K562 (cell line): Measurements from ENCODE around the gene SAP30L. TPM values are rescaled to one million over a fixed set of nuclear protein-coding genes. Genes with fewer than 3 reads are reported as not detected.

Source experiments
- CC2D1A ChIP-seq: fragments of 450-650 bp; IDR thresholded peaks from 2 replicates; pipeline ENCODE4 v1.6.1; 2017; ENCODE audit warnings: mild to moderate bottlenecking
- CREB1 ChIP-seq, 2 experiments: sonication (generic) in 1 of 2; formaldehyde crosslinking in 1 of 2; IDR thresholded peaks; 2 replicates each; pipeline versions ENCODE4 v1.6.1 to v1.8.0; 2012 to 2022; ENCODE audit warnings: inconsistent platforms in 1 of 2, mild to moderate bottlenecking in 1 of 2, missing genetic modification reagents in 1 of 2, moderate library complexity in 1 of 2
- CREM ChIP-seq: IDR thresholded peaks from 2 replicates; pipeline ENCODE4 v1.6.1; 2014; ENCODE audit warnings: antibody characterized with exemption, low read depth
- CXXC5 ChIP-seq: fragments of 250-450 bp; sonication (Bioruptor Pico); IDR thresholded peaks from 2 replicates; pipeline ENCODE4 v1.8.0; 2022; ENCODE audit warnings: inconsistent platforms, mild to moderate bottlenecking, moderate library complexity
- GABPA ChIP-seq: fragments of 200-800 bp; sonication (Bioruptor generic); conservative IDR thresholded peaks from 2 replicates; pipeline ENCODE4 v1.6.1; 2016; ENCODE audit warnings: low read depth, missing genetic modification characterization, missing compliant biosample characterization
- KAT2B ChIP-seq: IDR thresholded peaks from one replicate; pipeline ENCODE4 v1.6.1; 2012; ENCODE audit warnings: low read depth, mild to moderate bottlenecking, control low read depth, inconsistent platforms, low read length, moderate library complexity
- MCM5 ChIP-seq: fragments of 450-650 bp; IDR thresholded peaks from 2 replicates; pipeline ENCODE4 v1.6.1; 2016; ENCODE audit warnings: low read depth
- PHF21A ChIP-seq: fragments of 450-650 bp; IDR thresholded peaks from 2 replicates; pipeline ENCODE4 v1.6.1; 2017; ENCODE audit warnings: low read depth, borderline replicate concordance
- TAL1 ChIP-seq: fragments of 450-650 bp; IDR thresholded peaks from 2 replicates; pipeline ENCODE4 v1.6.1; 2016; ENCODE audit warnings: mild to moderate bottlenecking
- USF2 ChIP-seq: sonication (generic); formaldehyde crosslinking; IDR thresholded peaks from 2 replicates; pipeline ENCODE4 v1.5.0; 2020; ENCODE audit warnings: missing genetic modification reagents
- ZBTB17 ChIP-seq: fragments of 450-650 bp; formaldehyde crosslinking; IDR thresholded peaks from 2 replicates; pipeline ENCODE4 v1.4.0; 2020; ENCODE audit warnings: mild to moderate bottlenecking
- polyA plus RNA-seq, 8 experiments: library from polyadenylated mRNA; depleted of rRNA in 4 of 8; stranded (reverse) in 5 of 8; unstranded in 3 of 8; fragments of >200 nt; fragmentation: Nextera tagmentation in 2 of 8; fragmentation: Illumina TruSeq in 1 of 8; extraction: Ambion mirVana in 2 of 8; extraction: Trizol in 1 of 8; gene quantifications; 2 replicates each; pipeline versions ENCODE4 v1.2.1 to v1.2.3, GENCODE V29; 2011 to 2014; ENCODE audit warnings: inconsistent platforms in 1 of 8, missing spikeins in 1 of 8
- total RNA-seq, 7 experiments: library from RNA; depleted of rRNA in 6 of 7; stranded (reverse); fragments of >200 nt in 6 of 7; fragmentation: Illumina TruSeq in 2 of 7; extraction: Trizol in 2 of 7; gene quantifications; 2 replicates each; pipeline versions ENCODE4 v1.2.1 to v1.2.3, GENCODE V29; 2011 to 2021; ENCODE audit warnings: low replicate concordance in 1 of 7
- TF ChIP-seq, protein P1 (sequence below): fragments of 450-650 bp; formaldehyde crosslinking; IDR thresholded peaks from 2 replicates; pipeline ENCODE4 v1.4.0; 2020; ENCODE audit warnings: mild to moderate bottlenecking, moderate library complexity
- TF ChIP-seq, protein P2 (sequence below): fragments of 450-650 bp; IDR thresholded peaks from 2 replicates; pipeline ENCODE4 v1.7.0; 2016; ENCODE audit warnings: borderline replicate concordance
- TF ChIP-seq, protein P3 (sequence below), 2 experiments: fragments of 450-650 bp; formaldehyde crosslinking in 1 of 2; IDR thresholded peaks; 2 replicates each; pipeline versions ENCODE4 v1.4.0 to v1.6.1; 2014 to 2020; ENCODE audit warnings: mild to moderate bottlenecking in 2 of 2, borderline replicate concordance in 1 of 2, low read depth in 1 of 2

SAP30L gene
- total and polyA plus RNA-seq, 9 of the 15 experiments (the other 6 are each of a cell fraction or from before 2014, with no cell fraction given) = 5.1 to 33.6 (median 28.1) TPM

- TF ChIP-seq, protein P1, sequence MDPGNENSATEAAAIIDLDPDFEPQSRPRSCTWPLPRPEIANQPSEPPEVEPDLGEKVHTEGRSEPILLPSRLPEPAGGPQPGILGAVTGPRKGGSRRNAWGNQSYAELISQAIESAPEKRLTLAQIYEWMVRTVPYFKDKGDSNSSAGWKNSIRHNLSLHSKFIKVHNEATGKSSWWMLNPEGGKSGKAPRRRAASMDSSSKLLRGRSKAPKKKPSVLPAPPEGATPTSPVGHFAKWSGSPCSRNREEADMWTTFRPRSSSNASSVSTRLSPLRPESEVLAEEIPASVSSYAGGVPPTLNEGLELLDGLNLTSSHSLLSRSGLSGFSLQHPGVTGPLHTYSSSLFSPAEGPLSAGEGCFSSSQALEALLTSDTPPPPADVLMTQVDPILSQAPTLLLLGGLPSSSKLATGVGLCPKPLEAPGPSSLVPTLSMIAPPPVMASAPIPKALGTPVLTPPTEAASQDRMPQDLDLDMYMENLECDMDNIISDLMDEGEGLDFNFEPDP (CRISPR knock-in tag) = no peak
- TF ChIP-seq GABPA (tag) (no peak), KAT2B (no peak), USF2 (no peak), CC2D1A (peak; percentile 68; the same call in 1 of the 2 replicates), CREM (peak; percentile 66), MCM5 (no peak), ZBTB17 (CRISPR knock-in tag) (no peak), TAL1 (no peak), CXXC5 (peak; percentile 42; the same call in 1 of the 2 replicates), PHF21A (no peak), CREB1 (IDR thresholded peaks at IDR 0.05) (no peak), CREB1 (CRISPR knock-in tag; IDR thresholded peaks at IDR 0.05) (peak; percentile 46; the same call in 1 of the 2 replicates)
- TF ChIP-seq, protein P2, sequence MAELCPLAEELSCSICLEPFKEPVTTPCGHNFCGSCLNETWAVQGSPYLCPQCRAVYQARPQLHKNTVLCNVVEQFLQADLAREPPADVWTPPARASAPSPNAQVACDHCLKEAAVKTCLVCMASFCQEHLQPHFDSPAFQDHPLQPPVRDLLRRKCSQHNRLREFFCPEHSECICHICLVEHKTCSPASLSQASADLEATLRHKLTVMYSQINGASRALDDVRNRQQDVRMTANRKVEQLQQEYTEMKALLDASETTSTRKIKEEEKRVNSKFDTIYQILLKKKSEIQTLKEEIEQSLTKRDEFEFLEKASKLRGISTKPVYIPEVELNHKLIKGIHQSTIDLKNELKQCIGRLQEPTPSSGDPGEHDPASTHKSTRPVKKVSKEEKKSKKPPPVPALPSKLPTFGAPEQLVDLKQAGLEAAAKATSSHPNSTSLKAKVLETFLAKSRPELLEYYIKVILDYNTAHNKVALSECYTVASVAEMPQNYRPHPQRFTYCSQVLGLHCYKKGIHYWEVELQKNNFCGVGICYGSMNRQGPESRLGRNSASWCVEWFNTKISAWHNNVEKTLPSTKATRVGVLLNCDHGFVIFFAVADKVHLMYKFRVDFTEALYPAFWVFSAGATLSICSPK = no peak
- TF ChIP-seq, protein P3, sequence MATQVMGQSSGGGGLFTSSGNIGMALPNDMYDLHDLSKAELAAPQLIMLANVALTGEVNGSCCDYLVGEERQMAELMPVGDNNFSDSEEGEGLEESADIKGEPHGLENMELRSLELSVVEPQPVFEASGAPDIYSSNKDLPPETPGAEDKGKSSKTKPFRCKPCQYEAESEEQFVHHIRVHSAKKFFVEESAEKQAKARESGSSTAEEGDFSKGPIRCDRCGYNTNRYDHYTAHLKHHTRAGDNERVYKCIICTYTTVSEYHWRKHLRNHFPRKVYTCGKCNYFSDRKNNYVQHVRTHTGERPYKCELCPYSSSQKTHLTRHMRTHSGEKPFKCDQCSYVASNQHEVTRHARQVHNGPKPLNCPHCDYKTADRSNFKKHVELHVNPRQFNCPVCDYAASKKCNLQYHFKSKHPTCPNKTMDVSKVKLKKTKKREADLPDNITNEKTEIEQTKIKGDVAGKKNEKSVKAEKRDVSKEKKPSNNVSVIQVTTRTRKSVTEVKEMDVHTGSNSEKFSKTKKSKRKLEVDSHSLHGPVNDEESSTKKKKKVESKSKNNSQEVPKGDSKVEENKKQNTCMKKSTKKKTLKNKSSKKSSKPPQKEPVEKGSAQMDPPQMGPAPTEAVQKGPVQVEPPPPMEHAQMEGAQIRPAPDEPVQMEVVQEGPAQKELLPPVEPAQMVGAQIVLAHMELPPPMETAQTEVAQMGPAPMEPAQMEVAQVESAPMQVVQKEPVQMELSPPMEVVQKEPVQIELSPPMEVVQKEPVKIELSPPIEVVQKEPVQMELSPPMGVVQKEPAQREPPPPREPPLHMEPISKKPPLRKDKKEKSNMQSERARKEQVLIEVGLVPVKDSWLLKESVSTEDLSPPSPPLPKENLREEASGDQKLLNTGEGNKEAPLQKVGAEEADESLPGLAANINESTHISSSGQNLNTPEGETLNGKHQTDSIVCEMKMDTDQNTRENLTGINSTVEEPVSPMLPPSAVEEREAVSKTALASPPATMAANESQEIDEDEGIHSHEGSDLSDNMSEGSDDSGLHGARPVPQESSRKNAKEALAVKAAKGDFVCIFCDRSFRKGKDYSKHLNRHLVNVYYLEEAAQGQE (IDR thresholded peaks at IDR 0.05; ENCODE audit: borderline replicate concordance) = peak; percentile 86
- TF ChIP-seq, protein P3 (CRISPR knock-in tag; IDR thresholded peaks at IDR 0.05; ENCODE audit: low read depth) = no peak
Measured at GRCh38 chr5:154405078-154405792, 40.6 kb upstream of the SAP30L start (continued).
